HCT116 (cell line): ENCODE results near the gene DMD. TPM values are rescaled to one million over a fixed set of nuclear protein-coding genes. Genes with fewer than 3 reads are reported as not detected.

Experiments
- ATAC-seq: fragments of 200-7000 bp; cut with Tn5 transposase; 2 replicates; pipeline ENCODE4 v1.9.1; 2020; ENCODE audit warnings: mild to moderate bottlenecking, moderate library complexity
- BruUV-seq: library from RNA; stranded (reverse); fragments of 400-500 nt; replicated peaks from 2 replicates; lab custom pipeline; 2021; lab: Mats Ljungman, UMichigan
- CTCF ChIA-PET: fragments of 300-600 bp; sonication (Branson Sonifier 250); formaldehyde crosslinking; loops from one replicate; lab custom pipeline; 2021; ENCODE audit warnings: antibody characterized with exemption; lab: Charles Lee
- POLR2A ChIA-PET: fragments of 300-600, 350-600 bp; sonication (Branson Sonifier 250); formaldehyde crosslinking; loops from one replicate; lab custom pipeline; 2021; ENCODE audit warnings: antibody characterized with exemption; lab: Charles Lee
- RAD21 ChIA-PET, 2 experiments: fragments of 300-600 bp; sonication (Branson Sonifier 250); formaldehyde crosslinking; loops; one replicate each; lab custom pipeline; 2023; ENCODE audit warnings: low total read pairs in 2 of 2; ENCODE audit not compliant: uncharacterized antibody in 2 of 2, unreplicated experiment in 2 of 2, low non-redundant PET in 1 of 2; lab: Charles Lee
- DNase-seq: peaks from one replicate; pipeline ENCODE4 v3.0.0-alpha.2; 2010; ENCODE audit warnings: low read depth, low spot score
- H2AFZ ChIP-seq: fragments of 200-600 bp; shearing (Covaris generic), sonication (generic); 2 replicates; pipeline ENCODE4 v1.6.1; 2017; ENCODE audit warnings: low read depth, mixed run types, mixed read lengths, antibody characterized with exemption, low read length; ENCODE audit not compliant: poor library complexity, severe bottlenecking
- H3K27ac ChIP-seq: 2 replicates; pipeline ENCODE4 v1.5.1; 2012; ENCODE audit warnings: low read depth, low read length
- H3K27me3 ChIP-seq: fragments of 200-600 bp; sonication (generic); 2 replicates; pipeline ENCODE4 v1.6.1; 2016; ENCODE audit warnings: mixed run types, low read length, mixed read lengths; ENCODE audit not compliant: insufficient read depth
- H3K36me3 ChIP-seq, 2 experiments: fragments of 200-500 bp in 1 of 2; fragments of 200-600 bp in 1 of 2; sonication (Bioruptor generic) in 1 of 2; sonication (generic) in 1 of 2; 2 replicates each; pipeline versions ENCODE4 v1.5.1 to v1.6.1; 2014 to 2016; ENCODE audit warnings: low read length in 2 of 2, inconsistent platforms in 1 of 2, mixed read lengths in 1 of 2, mixed run types in 1 of 2; ENCODE audit not compliant: insufficient read depth in 2 of 2, control insufficient read depth in 1 of 2
- H3K4me1 ChIP-seq, 2 experiments: fragments of 200-600 bp in 1 of 2; sonication (generic) in 1 of 2; 2 replicates each; pipeline versions ENCODE4 v1.5.1 to v1.6.1; 2012 to 2017; ENCODE audit warnings: low read length in 2 of 2, inconsistent platforms in 1 of 2, mild to moderate bottlenecking in 1 of 2, mixed read lengths in 1 of 2, mixed run types in 1 of 2, moderate library complexity in 1 of 2; ENCODE audit not compliant: insufficient read depth in 2 of 2, control insufficient read depth in 1 of 2
- H3K4me2 ChIP-seq: fragments of 200-600 bp; sonication (generic); 2 replicates; pipeline ENCODE4 v1.6.1; 2017; ENCODE audit warnings: mixed run types, low read length, mixed read lengths
- H3K4me3 ChIP-seq, 2 experiments: fragments of 200-600 bp in 1 of 2; sonication (generic) in 1 of 2; replicated peaks in 1 of 2; 2 replicates each; pipeline ENCODE4 v1.5.1; 2011 to 2016; ENCODE audit warnings: low read length in 2 of 2, control low read depth in 1 of 2, low read depth in 1 of 2, mild to moderate bottlenecking in 1 of 2, mixed read lengths in 1 of 2, mixed run types in 1 of 2
- H3K79me2 ChIP-seq: fragments of 200-600 bp; sonication (generic); 2 replicates; pipeline ENCODE4 v1.6.1; 2017; ENCODE audit warnings: mild to moderate bottlenecking, mixed run types, low read length, moderate library complexity, mixed read lengths; ENCODE audit not compliant: insufficient read depth
- H3K9ac ChIP-seq: fragments of 200-600 bp; sonication (generic); 2 replicates; pipeline ENCODE4 v1.6.1; 2016; ENCODE audit warnings: low read length, mixed read lengths
- H3K9me2 ChIP-seq: fragments of 200-600 bp; sonication (generic), shearing (Covaris generic); 2 replicates; pipeline ENCODE4 v1.6.1; 2017; ENCODE audit warnings: mixed run types, mild to moderate bottlenecking, moderate library complexity; ENCODE audit not compliant: insufficient read depth
- H3K9me3 ChIP-seq, 2 experiments: fragments of 200-500 bp in 1 of 2; fragments of 200-600 bp in 1 of 2; sonication (Bioruptor generic) in 1 of 2; sonication (generic) in 1 of 2; 2 replicates each; pipeline ENCODE4 v1.6.1; 2014 to 2017; ENCODE audit warnings: low read length in 2 of 2, mixed read lengths in 2 of 2, inconsistent platforms in 1 of 2, low read depth in 1 of 2, mild to moderate bottlenecking in 1 of 2, mixed run types in 1 of 2, moderate library complexity in 1 of 2; ENCODE audit not compliant: control insufficient read depth in 1 of 2, insufficient read depth in 1 of 2
- H4K20me1 ChIP-seq: fragments of 200-600 bp; sonication (generic), shearing (Covaris generic); 2 replicates; pipeline ENCODE4 v1.6.1; 2017; ENCODE audit warnings: mixed run types, mild to moderate bottlenecking, moderate library complexity; ENCODE audit not compliant: insufficient read depth
- EGR1 ChIP-seq: IDR thresholded peaks from 2 replicates; pipeline ENCODE4 v1.6.1; 2012; ENCODE audit warnings: low read depth
- EZH2 ChIP-seq: fragments of 200-600 bp; sonication (generic); IDR thresholded peaks from 2 replicates; pipeline ENCODE4 v1.6.1; 2017; ENCODE audit warnings: antibody characterized with exemption, mixed run types
- EZH2phosphoT487 ChIP-seq: fragments of 200-600 bp; IDR thresholded peaks from 2 replicates; pipeline ENCODE4 v1.6.1; 2018; ENCODE audit warnings: antibody characterized with exemption, borderline replicate concordance
- FOSL1 ChIP-seq: IDR thresholded peaks from 2 replicates; pipeline ENCODE4 v1.6.1; 2012; ENCODE audit warnings: low read depth
- POLR2A ChIP-seq: IDR thresholded peaks from 2 replicates; pipeline ENCODE4 v1.7.0; 2011; ENCODE audit warnings: borderline replicate concordance; ENCODE audit not compliant: insufficient read depth, insufficient read length; ENCODE audit errors: extremely low read depth
- TCF7L2 ChIP-seq: IDR thresholded peaks from 2 replicates; pipeline ENCODE4 v1.7.0; 2011; ENCODE audit warnings: borderline replicate concordance, inconsistent platforms; ENCODE audit not compliant: insufficient read depth, insufficient read length; ENCODE audit errors: extremely low read depth
- YY1 ChIP-seq: IDR thresholded peaks from 2 replicates; pipeline ENCODE4 v1.6.1; 2011; ENCODE audit warnings: low read length, low read depth, moderate library complexity, mild to moderate bottlenecking; ENCODE audit not compliant: insufficient replicate concordance; ENCODE audit errors: extremely low read depth
- ZBTB33 ChIP-seq: IDR thresholded peaks from 2 replicates; pipeline ENCODE4 v1.6.1; 2011; ENCODE audit warnings: mild to moderate bottlenecking, low read length, moderate library complexity; ENCODE audit not compliant: insufficient replicate concordance; ENCODE audit errors: extremely low read depth
- intact Hi-C: fragments of 100-400 bp; cut with micrococcal nuclease; formaldehyde crosslinking; loops from 2 replicates; pipeline ENCODE4 v1.10.0; 2022
- total RNA-seq: library from RNA; stranded (reverse); gene quantifications from one replicate; pipeline ENCODE4 v1.2.1, GENCODE V29; 2021; ENCODE audit not compliant: unreplicated experiment
- TF ChIP-seq, protein P1 (sequence below): IDR thresholded peaks from 2 replicates; pipeline ENCODE4 v1.6.1; 2012
- TF ChIP-seq, protein P2 (sequence below): IDR thresholded peaks from 2 replicates; pipeline ENCODE4 v1.6.1; 2012; ENCODE audit warnings: low read depth

The DMD gene
- total RNA-seq, 1 experiment from 2014 or later = 0.05 TPM

DNA sequence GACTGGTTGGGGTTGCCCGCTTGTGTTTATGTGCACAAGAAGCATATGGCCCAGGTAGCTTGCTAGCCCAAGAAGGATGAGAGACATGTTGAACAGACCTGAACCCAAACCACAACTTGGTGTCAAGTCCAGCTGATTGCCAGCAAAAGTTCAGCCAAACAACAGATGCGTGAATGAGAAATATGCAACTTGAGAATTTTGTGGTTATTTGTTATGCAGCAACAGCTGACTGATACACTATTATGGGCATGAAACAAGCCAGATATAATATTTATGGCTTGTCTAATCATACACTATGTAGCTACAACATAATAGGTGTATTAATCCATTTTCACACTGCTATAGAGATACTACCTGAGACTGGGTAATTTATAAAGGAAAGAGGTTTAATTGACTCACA, 2073.2 kb downstream of the DMD start:
- ATAC-seq = no peak
- Histone ChIP-seq H3K27ac (no peak overlapping the region), H3K9me3 (no peaks in the 10 kb centered on the region), H3K36me3 (no peaks in the 10 kb centered on the region), H4K20me1 (no peaks in the 10 kb centered on the region)
- POLR2A ChIA-PET = no interaction called here
- TF ChIP-seq FOSL1 = no peak
- TF ChIP-seq ZBTB33 = no peak
- TF ChIP-seq TCF7L2 = no peak
- no peak for TF ChIP-seq EZH2phosphoT487
- no peak for TF ChIP-seq YY1
- TF ChIP-seq EZH2 = no peak
- TF ChIP-seq, protein P1, sequence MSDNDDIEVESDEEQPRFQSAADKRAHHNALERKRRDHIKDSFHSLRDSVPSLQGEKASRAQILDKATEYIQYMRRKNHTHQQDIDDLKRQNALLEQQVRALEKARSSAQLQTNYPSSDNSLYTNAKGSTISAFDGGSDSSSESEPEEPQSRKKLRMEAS = no peak
- TF ChIP-seq, protein P2, sequence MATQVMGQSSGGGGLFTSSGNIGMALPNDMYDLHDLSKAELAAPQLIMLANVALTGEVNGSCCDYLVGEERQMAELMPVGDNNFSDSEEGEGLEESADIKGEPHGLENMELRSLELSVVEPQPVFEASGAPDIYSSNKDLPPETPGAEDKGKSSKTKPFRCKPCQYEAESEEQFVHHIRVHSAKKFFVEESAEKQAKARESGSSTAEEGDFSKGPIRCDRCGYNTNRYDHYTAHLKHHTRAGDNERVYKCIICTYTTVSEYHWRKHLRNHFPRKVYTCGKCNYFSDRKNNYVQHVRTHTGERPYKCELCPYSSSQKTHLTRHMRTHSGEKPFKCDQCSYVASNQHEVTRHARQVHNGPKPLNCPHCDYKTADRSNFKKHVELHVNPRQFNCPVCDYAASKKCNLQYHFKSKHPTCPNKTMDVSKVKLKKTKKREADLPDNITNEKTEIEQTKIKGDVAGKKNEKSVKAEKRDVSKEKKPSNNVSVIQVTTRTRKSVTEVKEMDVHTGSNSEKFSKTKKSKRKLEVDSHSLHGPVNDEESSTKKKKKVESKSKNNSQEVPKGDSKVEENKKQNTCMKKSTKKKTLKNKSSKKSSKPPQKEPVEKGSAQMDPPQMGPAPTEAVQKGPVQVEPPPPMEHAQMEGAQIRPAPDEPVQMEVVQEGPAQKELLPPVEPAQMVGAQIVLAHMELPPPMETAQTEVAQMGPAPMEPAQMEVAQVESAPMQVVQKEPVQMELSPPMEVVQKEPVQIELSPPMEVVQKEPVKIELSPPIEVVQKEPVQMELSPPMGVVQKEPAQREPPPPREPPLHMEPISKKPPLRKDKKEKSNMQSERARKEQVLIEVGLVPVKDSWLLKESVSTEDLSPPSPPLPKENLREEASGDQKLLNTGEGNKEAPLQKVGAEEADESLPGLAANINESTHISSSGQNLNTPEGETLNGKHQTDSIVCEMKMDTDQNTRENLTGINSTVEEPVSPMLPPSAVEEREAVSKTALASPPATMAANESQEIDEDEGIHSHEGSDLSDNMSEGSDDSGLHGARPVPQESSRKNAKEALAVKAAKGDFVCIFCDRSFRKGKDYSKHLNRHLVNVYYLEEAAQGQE = no peak
- TF ChIP-seq EGR1 = no peak
- no peak for TF ChIP-seq POLR2A
- TF ChIP-seq, all 23 proteins: peak for 0
- Histone ChIP-seq H3K4me1 (no peaks in the 10 kb centered on the region), H3K27me3 (no peaks in the 10 kb centered on the region), H2AFZ (no peak overlapping the region), H3K79me2 (no peaks in the 10 kb centered on the region), H3K4me2 (no peak overlapping the region), H3K4me3 (no peak overlapping the region), H3K9ac (no peak overlapping the region), H3K9me2 (no peaks in the 10 kb centered on the region)
- intact Hi-C loops = no loop called here
- BruUV-seq = no TSS peak
- ChIA-PET RAD21 (no interaction called here), CTCF (no interaction called here)
- DNase-seq = no peak
